NCI-H1694 treated with DMSO at 0.1 percent for 48 hours (cell line): ENCODE results near the gene JAKMIP1.

Source experiments
- DNase-seq: peaks from one replicate; lab custom pipeline; 2025; lab: John Stamatoyannopoulos, UW

Gene JAKMIP1

DNA sequence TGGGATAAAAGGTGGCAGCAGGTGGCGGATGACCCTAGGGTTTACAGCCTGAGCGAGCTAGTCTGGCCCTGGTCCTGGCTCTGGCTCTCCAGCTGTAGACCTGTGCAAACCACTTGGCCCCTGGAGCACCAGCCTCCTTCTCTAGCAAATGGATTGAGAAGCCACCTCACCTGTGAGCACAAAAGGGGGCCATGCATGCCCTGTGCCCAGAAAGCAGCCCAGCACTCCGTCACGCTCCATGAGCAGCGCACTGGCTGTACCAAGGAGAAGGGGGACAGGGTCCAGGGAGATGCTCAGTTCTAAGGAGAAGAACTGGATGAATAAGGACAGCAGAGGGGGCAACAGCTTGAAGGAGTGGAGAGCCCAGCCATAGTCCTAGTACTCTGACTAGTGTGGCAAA, 135.2 kb downstream of the JAKMIP1 start:
- DNase-seq = no peak

DNA sequence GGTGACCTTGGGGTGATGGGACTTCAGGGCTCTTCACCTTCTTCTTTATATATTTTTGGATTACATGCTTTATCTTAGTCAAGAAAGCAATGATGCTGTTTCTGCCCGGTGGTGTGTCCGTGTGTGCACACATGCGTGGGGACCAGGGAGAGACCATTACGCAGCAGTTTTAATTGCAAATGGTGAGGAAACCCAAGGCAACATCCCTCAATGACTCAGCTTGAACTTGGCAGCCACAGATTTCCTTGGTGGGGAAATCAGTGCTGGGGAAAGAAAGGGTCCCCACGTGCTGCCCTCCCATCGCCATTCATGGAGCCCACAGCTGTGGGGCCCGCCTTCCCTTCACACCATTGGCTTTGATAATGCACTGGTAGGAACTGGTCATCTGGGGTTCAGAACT, 136.0 kb downstream of the JAKMIP1 start:
- DNase-seq = no peak

- DNase-seq = no peak
Measured at GRCh38 chr4:6063684-6064083, 136.7 kb downstream of the JAKMIP1 start.

- no peak for DNase-seq
Measured at GRCh38 chr4:6062133-6062532, 138.2 kb downstream of the JAKMIP1 start.

GRCh38 chr4:6059375-6059805, 141.0 kb downstream of the JAKMIP1 start:
- no peak for DNase-seq

DNA sequence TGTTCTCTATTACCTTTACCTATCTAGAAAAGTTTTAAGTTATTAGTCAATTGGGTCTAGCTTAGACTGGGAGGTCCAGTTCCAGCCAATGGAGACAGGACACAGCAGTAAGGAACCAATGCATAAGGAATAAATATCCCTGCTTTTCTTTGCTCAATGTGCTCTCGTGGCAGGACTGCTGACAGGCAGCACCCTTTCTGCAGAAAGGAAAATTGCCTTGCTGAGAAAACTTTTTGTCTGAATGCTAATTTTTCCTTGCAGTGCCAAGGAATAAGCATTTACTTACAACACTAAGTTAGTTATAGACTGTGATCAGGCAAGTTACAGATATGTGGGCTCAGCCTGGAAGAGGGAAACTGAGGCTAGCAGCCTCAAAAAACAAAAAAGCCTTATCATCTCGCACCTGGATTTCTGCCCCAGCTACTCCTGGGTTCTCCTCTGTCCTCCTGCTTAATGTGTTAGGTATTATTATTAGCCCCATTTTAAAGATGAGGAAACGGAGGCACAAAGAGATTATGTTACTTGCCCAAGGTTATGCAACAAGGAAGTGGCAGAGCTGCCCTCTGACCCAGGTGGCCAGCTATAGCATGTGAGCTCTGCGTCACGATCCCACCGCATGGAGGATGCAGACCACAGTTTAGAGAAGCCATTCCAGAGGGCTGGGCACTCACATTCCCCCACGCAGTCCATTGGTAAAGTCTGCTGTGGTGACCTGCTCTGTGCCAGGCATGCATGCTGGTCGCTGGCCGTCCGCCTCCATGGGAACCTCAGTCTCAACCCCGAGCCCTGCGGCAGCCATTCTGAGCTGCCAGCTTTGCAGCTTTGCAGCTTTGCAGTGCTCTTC, 141.6 kb downstream of the JAKMIP1 start:
- DNase-seq = no peak

GRCh38 chr4:6056976-6057766, 143.2 kb downstream of the JAKMIP1 start:
- no peak for DNase-seq

GRCh38 chr4:6055436-6055835, 144.9 kb downstream of the JAKMIP1 start:
- DNase-seq = no peak

GRCh38 chr4:6055030-6055429, 145.3 kb downstream of the JAKMIP1 start:
- no peak for DNase-seq

- DNase-seq = no peak
Measured at GRCh38 chr4:6054162-6054922, 146.0 kb downstream of the JAKMIP1 start.

- DNase-seq = no peak
Measured at GRCh38 chr4:6052679-6053078, 147.7 kb downstream of the JAKMIP1 start.

GRCh38 chr4:6050551-6050950, 149.8 kb downstream of the JAKMIP1 start:
- DNase-seq = no peak

GRCh38 chr4:6049985-6050384, 150.4 kb downstream of the JAKMIP1 start:
- DNase-seq = no peak

DNA sequence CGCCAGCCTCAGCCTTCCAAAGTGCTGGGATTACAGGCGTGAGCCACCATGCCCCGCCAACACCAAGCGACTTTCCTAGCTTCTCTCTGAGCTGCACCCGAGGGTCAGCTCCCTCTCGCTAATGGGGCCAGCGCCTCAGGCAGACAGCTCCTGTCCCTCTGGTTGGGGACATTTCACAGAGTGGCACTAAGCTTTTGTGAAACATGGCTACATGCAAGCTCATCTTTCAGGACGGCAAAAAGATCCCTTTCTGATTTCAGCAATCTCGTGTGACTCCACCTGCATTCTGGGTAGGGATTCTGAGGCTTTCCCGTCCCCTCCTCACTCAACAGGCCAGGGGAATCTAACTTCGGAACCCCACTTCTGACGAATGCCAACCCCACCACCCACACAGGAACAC, 151.1 kb downstream of the JAKMIP1 start:
- DNase-seq = no peak

GRCh38 chr4:6048537-6048936, 151.8 kb downstream of the JAKMIP1 start:
- DNase-seq = no peak

DNA sequence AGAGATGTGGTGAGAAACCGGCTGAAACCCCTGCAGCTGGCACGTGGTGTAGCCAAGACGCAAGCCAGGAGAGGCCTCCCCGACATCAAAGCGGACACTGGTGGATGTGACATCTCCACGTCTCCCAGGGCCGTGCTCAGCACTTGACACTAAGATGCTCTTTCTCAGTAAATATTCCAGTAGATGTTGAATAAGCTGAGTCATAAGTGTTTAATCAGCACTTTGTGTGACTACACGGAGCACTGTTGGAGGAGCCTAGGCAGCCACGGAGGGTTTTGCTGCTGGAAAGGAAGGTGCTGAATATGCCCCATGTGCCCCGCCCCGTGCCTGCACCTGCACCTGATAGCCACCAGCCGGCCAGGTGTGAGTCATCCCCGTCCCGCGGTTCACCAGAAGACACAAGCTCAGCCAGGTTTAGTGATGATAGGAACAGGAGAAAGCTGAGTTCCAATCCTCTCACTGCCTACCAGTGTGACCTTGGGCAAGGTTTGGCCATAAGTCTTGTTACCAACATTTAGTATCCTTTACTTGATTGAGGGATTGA, 153.1 kb downstream of the JAKMIP1 start:
- DNase-seq = no peak

DNA sequence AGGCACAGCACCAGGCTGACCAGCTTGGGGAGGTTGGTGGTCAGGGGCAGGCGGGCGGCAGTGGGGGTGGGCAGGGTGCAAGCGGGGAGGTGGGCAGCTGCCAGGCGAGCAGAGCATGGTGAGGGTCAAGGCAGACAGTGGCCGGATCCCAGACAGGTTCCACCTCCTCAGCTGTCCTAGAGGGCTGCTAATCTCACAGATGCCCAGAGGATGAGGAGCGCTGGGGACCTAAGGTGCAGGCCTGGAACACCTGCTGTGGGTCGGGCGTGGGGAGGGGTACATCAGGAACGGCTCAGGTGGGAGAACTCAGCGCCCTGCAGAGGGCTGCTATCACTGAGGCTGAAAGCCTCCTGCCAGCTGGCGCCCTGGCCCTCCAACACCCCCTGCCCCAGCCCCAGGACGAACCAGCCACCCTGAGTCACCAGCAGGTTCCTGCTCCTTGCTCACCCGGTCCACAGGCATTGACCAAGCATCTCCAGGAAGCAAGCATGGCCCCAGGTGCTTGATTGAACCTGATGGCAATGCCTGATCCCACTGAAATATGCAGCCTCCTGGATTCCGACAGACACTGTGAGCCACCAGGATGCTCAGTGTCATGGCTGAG, 153.7 kb downstream of the JAKMIP1 start:
- no peak for DNase-seq

DNA sequence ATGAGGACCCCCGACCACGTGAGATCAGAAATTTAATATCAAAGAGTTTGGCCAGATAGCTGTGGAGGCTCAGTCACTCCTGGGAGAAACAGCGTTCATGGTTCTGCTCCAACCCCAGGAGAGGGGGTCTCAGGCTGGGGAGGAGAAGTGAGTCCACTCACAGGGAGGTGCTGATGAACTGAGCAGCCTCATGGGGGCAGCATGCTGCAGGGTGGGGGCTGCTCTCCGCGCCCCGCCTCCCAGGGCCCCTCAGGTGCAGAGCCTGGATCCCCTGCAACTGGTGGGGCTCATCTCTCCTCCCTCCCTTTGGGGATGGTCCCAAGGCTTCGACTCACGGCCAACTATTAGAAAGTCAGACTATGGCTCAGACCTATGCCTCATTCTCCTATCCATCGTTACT, 155.5 kb downstream of the JAKMIP1 start:
- DNase-seq = no peak

DNA sequence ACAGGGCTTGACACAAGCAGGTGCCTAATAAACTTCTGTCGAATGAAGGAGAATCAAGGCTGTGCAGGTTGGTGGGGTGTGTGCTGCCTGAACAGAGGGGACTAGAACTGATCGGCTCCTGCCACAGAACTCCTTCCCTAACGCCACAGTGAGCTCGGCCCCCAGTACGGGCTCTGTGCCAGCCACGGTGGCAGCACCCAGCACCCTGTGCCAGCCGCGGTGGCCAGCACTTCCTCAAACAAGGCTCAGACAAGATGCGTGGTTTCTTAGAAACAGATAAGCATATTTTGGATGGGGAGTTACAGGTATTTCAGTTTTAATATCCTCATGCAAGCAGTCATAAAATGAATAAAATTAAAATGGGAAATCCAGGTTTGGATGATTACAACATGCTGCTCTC, 156.1 kb downstream of the JAKMIP1 start:
- no peak for DNase-seq

GRCh38 chr4:6043843-6044242, 156.5 kb downstream of the JAKMIP1 start:
- no peak for DNase-seq

- no peak for DNase-seq
Measured at GRCh38 chr4:6043188-6043587, 157.2 kb downstream of the JAKMIP1 start.
